Gastroesophageal sphincter (tissue), 3 donors: ENCODE measurements around the gene TMEM106C.

Experiments used
- EP300 ChIP-seq: sonication (generic); formaldehyde crosslinking; IDR thresholded peaks from one replicate; pipeline ENCODE4 v1.6.1; 2017; ENCODE audit warnings: antibody characterized with exemption, mild to moderate bottlenecking
- POLR2A ChIP-seq, 2 donors: fragments of 450-650 bp; IDR thresholded peaks; one replicate each; pipeline ENCODE4 v1.6.1; 2017; ENCODE audit warnings: antibody characterized with exemption in 2 of 2, mild to moderate bottlenecking in 2 of 2, moderate library complexity in 1 of 2
- POLR2AphosphoS5 ChIP-seq: sonication (generic); formaldehyde crosslinking; IDR thresholded peaks from one replicate; pipeline ENCODE4 v1.6.1; 2017; ENCODE audit warnings: antibody characterized with exemption
- TF ChIP-seq, protein P1 (sequence below), 4 experiments: fragments of 200-600 bp in 2 of 4; fragments of 450-650 bp in 2 of 4; sonication (generic) in 1 of 4; IDR thresholded peaks; one replicate each; pipeline ENCODE4 v1.5.1; 2017 to 2019; ENCODE audit warnings: antibody characterized with exemption in 4 of 4, mild to moderate bottlenecking in 2 of 4, moderate library complexity in 2 of 4

DNA sequence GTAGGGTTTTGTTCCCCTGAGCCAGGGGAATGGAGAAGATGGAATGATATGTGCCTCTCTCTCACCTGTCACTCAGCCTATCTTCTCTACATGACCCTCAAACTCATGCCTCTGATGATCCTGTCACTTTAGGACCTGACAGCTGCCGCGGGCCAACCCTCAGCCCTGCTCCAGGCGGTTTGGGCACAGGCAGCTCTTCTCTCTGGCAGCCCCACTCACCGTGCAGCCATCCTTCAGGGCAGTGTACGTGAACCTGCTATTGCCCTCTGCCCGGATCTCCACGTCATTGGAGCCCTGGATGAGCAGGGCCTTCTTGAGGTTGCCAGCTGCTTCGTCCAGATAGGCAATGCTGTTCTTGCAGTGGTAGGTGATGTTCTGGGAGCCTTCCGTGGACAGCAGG lies 10.5 kb downstream of the TMEM106C start:
- TF ChIP-seq, protein P1, sequence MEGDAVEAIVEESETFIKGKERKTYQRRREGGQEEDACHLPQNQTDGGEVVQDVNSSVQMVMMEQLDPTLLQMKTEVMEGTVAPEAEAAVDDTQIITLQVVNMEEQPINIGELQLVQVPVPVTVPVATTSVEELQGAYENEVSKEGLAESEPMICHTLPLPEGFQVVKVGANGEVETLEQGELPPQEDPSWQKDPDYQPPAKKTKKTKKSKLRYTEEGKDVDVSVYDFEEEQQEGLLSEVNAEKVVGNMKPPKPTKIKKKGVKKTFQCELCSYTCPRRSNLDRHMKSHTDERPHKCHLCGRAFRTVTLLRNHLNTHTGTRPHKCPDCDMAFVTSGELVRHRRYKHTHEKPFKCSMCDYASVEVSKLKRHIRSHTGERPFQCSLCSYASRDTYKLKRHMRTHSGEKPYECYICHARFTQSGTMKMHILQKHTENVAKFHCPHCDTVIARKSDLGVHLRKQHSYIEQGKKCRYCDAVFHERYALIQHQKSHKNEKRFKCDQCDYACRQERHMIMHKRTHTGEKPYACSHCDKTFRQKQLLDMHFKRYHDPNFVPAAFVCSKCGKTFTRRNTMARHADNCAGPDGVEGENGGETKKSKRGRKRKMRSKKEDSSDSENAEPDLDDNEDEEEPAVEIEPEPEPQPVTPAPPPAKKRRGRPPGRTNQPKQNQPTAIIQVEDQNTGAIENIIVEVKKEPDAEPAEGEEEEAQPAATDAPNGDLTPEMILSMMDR (IDR thresholded peaks at IDR 0.05) = no peak
- TF ChIP-seq POLR2A (IDR thresholded peaks at IDR 0.05) (no peak), POLR2AphosphoS5 (no peak), EP300 (no peak)
